Measurements from ENCODE around the gene KCTD21.

GRCh38 chr11:78176605-78177141, 11.8 kb downstream of the KCTD21 start:
- TF ChIP-seq, protein P1, sequence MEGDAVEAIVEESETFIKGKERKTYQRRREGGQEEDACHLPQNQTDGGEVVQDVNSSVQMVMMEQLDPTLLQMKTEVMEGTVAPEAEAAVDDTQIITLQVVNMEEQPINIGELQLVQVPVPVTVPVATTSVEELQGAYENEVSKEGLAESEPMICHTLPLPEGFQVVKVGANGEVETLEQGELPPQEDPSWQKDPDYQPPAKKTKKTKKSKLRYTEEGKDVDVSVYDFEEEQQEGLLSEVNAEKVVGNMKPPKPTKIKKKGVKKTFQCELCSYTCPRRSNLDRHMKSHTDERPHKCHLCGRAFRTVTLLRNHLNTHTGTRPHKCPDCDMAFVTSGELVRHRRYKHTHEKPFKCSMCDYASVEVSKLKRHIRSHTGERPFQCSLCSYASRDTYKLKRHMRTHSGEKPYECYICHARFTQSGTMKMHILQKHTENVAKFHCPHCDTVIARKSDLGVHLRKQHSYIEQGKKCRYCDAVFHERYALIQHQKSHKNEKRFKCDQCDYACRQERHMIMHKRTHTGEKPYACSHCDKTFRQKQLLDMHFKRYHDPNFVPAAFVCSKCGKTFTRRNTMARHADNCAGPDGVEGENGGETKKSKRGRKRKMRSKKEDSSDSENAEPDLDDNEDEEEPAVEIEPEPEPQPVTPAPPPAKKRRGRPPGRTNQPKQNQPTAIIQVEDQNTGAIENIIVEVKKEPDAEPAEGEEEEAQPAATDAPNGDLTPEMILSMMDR (IDR thresholded peaks at IDR 0.05), result no peak
- TF ChIP-seq EP300 (IDR thresholded peaks at IDR 0.05), result no peak
- TF ChIP-seq POLR2A (IDR thresholded peaks at IDR 0.05), result no peak

Measured in ovary (tissue), 3 donors.